GM21825 (cell line): ENCODE results near the gene CGNL1.

Experiments used
- ATAC-seq: cut with Tn5 transposase; IDR thresholded peaks from one replicate; pipeline ENCODE4 v1.9.1; 2021; ENCODE audit warnings: mild to moderate bottlenecking, moderate library complexity; ENCODE audit not compliant: unreplicated experiment

Gene CGNL1

GRCh38 chr15:57495554-57496165 is 119.4 kb downstream of the CGNL1 start:
- ATAC-seq = no peak

GRCh38 chr15:57496594-57496945 is 120.3 kb downstream of the CGNL1 start:
- no peak for ATAC-seq

GRCh38 chr15:57496946-57497869 is 120.9 kb downstream of the CGNL1 start:
- ATAC-seq = no peak

- no peak for ATAC-seq
These were observed 124.0 kb downstream of the CGNL1 start for GRCh38 chr15:57500256-57500655.

- ATAC-seq = no peak
These were observed 124.8 kb downstream of the CGNL1 start for GRCh38 chr15:57500979-57501576.

GRCh38 chr15:57502116-57502515 is 125.8 kb downstream of the CGNL1 start:
- ATAC-seq = no peak

- no peak for ATAC-seq
These were observed 126.9 kb downstream of the CGNL1 start for GRCh38 chr15:57503051-57503702.

- ATAC-seq = no peak
These were observed 127.8 kb downstream of the CGNL1 start for GRCh38 chr15:57503911-57504598.

GRCh38 chr15:57504599-57504940 is 128.3 kb downstream of the CGNL1 start:
- ATAC-seq = no peak

GRCh38 chr15:57505056-57505715 is 128.9 kb downstream of the CGNL1 start:
- ATAC-seq = no peak

- no peak for ATAC-seq
These were observed 129.7 kb downstream of the CGNL1 start for GRCh38 chr15:57505949-57506391.

GRCh38 chr15:57506422-57506821 is 130.1 kb downstream of the CGNL1 start:
- no peak for ATAC-seq

GRCh38 chr15:57507111-57507510 is 130.8 kb downstream of the CGNL1 start:
- no peak for ATAC-seq

- ATAC-seq = no peak
These were observed 132.8 kb downstream of the CGNL1 start for GRCh38 chr15:57509126-57509525.

- no peak for ATAC-seq
These were observed 133.7 kb downstream of the CGNL1 start for GRCh38 chr15:57509965-57510364.

GRCh38 chr15:57510647-57511046 is 134.3 kb downstream of the CGNL1 start:
- ATAC-seq = no peak

- no peak for ATAC-seq
These were observed 140.2 kb downstream of the CGNL1 start for GRCh38 chr15:57516327-57517029.

- no peak for ATAC-seq
These were observed 140.8 kb downstream of the CGNL1 start for GRCh38 chr15:57517030-57517671.

GRCh38 chr15:57518779-57519405 is 142.6 kb downstream of the CGNL1 start:
- no peak for ATAC-seq
